ENCODE data around the gene FFAR2. TPM values are rescaled to one million over a fixed set of nuclear protein-coding genes. Genes with fewer than 3 reads are reported as not detected.

The FFAR2 gene
- total RNA-seq, 3 donors from 2014 or later (not counting 1 experiment from before 2014, with no cell fraction given), result 0.70 to 8.6 (median 1.6) TPM

DNA sequence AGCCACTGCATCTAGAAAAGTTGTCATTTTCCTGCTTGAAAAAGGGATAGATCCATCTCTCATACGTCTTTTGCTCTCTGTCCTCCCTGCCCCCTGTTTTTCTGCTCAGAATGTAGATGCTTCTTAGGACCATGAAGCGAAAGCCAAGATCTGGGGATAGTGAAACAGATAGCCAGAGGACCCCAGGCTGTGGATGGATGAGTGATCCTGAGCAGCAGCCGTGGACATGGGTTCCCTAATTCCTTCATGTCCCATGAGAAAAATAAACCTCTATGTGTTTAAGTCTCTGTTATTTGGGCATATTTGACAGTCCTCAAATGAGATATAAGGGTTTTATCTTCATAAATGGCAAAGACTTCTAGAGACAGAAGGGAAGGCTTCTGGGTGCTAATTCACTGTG, 12.2 kb upstream of the FFAR2 start:
- Histone ChIP-seq H3K27me3 (ENCODE audit: control insufficient read depth, insufficient read depth, low read length) (no peaks in the 10 kb centered on the region), H3K27ac (ENCODE audit: low read length) (no peak overlapping the region), H3K36me3 (ENCODE audit: control insufficient read depth, insufficient read depth, low read length) (no peaks in the 10 kb centered on the region), H3K4me1 (ENCODE audit: control insufficient read depth, insufficient read depth, low read length) (peaks cover 32% of the 10 kb centered on the region), H3K4me3 (ENCODE audit: low read length) (no peak overlapping the region), H3K9me3 (ENCODE audit: control insufficient read depth, insufficient read depth, low read length) (peaks cover 7% of the 10 kb centered on the region)
- DNase-seq (no peak), ATAC-seq (no peak)
- 96% methylated on average over 3 of the region's 3 CpGs for WGBS (ENCODE audit: insufficient coverage)
- Mint-ChIP-seq H3K27me3 (ENCODE audit: low read depth in 2 of 2) (peaks cover 0 to 7% of the 10 kb centered on the region in 2 donors), H3K9me3 (no peaks in the 10 kb centered on the region), H3K27ac (peak overlapping the region; percentile 46 to 84), H3K4me1 (peaks cover 26 to 27% of the 10 kb centered on the region in 2 donors), H3K4me3 (peak overlapping the region; percentile 77), H3K36me3 (no peaks in the 10 kb centered on the region)
- intact Hi-C loops (cut with micrococcal nuclease), result loop anchor here (1.0 kb wide), 1 partner anchor 26 kb away; no protein-coding TSS in a partner anchor
- TF ChIP-seq, protein P1, sequence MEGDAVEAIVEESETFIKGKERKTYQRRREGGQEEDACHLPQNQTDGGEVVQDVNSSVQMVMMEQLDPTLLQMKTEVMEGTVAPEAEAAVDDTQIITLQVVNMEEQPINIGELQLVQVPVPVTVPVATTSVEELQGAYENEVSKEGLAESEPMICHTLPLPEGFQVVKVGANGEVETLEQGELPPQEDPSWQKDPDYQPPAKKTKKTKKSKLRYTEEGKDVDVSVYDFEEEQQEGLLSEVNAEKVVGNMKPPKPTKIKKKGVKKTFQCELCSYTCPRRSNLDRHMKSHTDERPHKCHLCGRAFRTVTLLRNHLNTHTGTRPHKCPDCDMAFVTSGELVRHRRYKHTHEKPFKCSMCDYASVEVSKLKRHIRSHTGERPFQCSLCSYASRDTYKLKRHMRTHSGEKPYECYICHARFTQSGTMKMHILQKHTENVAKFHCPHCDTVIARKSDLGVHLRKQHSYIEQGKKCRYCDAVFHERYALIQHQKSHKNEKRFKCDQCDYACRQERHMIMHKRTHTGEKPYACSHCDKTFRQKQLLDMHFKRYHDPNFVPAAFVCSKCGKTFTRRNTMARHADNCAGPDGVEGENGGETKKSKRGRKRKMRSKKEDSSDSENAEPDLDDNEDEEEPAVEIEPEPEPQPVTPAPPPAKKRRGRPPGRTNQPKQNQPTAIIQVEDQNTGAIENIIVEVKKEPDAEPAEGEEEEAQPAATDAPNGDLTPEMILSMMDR (IDR thresholded peaks at IDR 0.05), result no peak

DNA sequence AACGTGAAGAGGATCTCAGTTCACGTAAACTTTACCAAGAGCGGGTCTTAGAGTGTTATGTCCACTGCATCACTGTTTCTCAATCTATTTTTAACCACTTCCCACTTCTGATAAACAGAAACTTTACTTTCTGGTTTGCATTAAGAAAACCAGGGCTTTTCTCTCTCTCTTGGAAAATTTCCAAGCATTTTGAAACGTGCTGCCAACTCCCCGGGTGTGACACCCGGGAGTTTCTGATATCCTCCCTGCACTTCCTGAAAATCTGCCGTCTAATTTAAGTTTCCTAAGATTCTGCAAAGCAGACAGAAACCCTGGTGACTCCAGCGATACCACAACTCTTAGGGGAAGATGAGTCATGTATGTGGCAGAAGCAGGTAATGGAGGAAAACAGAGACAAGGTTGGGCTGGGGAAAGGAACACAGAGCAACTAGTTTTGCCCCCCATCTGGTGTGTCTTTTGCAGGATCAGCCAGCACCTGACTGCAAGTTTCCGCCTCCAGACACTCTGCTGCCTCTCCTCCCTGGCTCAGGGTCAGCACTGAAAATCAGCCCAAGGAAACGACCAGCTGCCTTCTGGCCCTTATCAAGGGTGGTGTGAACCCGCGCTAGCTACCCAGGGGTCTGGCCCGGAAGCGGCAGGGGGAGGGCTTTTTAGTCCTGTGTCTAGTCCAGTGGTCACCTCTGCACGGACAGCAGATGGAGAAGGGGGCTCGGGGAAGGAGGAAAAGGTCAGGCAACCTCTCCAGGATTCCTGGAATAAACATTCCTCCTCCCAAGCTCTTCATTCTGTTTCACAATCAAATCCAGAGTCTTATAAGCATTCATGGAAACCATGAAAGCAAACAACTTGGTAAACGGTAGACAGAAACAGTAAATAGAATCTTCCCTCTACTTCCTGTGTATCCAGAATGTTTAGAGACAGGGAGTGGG, 11.3 kb upstream of the FFAR2 start:
- 10% methylated on average over 15 of the region's 17 CpGs for WGBS (ENCODE audit: insufficient coverage)
- DNase-seq (peak in 1 of 2 donors; percentile 38), ATAC-seq (peak; percentile 72 to 83 (median 75))
- intact Hi-C loops (cut with micrococcal nuclease), result loop anchor here (1.0 kb wide), 1 partner anchor 26 kb away; no protein-coding TSS in a partner anchor
- no peaks in the 10 kb centered on the region for H3K36me3 Mint-ChIP-seq
- peaks cover 0 to 7% of the 10 kb centered on the region in 2 donors for H3K27me3 Mint-ChIP-seq (ENCODE audit: low read depth in 2 of 2)
- Histone ChIP-seq H3K9me3 (ENCODE audit: control insufficient read depth, insufficient read depth, low read length) (peaks cover under 1% of the 10 kb centered on the region), H3K36me3 (ENCODE audit: control insufficient read depth, insufficient read depth, low read length) (no peaks in the 10 kb centered on the region), H3K27me3 (ENCODE audit: control insufficient read depth, insufficient read depth, low read length) (no peaks in the 10 kb centered on the region), H3K27ac (ENCODE audit: low read length) (no peak overlapping the region), H3K4me1 (ENCODE audit: control insufficient read depth, insufficient read depth, low read length) (peaks cover 24% of the 10 kb centered on the region), H3K4me3 (ENCODE audit: low read length) (no peak overlapping the region)
- H3K27ac Mint-ChIP-seq, result peak overlapping the region; percentile 46 to 84
- H3K4me3 Mint-ChIP-seq, result peak overlapping the region; percentile 77
- TF ChIP-seq, protein P1 (IDR thresholded peaks at IDR 0.05), result no peak
- peaks cover 18 to 20% of the 10 kb centered on the region in 2 donors for H3K4me1 Mint-ChIP-seq
- no peaks in the 10 kb centered on the region for H3K9me3 Mint-ChIP-seq

DNA sequence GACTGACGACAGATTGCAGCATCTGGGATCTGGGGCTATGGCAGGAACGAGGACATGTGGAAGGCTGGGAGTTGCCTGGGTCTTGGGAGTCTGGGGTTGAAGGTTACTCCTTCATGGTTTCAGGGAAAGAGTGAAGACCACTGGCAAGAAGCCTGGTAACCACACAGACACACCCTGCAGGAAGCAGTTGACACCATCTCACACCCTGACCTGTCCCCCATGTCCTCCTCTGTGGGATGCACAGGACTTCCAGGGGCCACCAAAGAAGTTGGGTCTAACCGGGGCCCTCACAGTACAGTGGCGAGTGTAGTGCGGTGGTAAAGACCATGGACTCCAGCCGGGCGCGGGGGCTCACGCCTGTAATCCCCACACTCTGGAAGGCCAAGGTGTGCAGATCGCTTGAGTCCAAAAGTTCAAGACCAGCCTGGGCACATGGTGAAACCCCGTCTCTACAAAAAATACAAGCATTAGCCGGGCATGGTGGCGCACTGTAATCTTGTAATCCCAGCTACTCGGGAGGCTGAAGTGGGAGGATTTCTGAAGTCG, 10.6 kb upstream of the FFAR2 start:
- H3K4me1 ChIP-seq (ENCODE audit: control insufficient read depth, insufficient read depth, low read length), result peaks cover 23% of the 10 kb centered on the region
- no peak for ATAC-seq
- Mint-ChIP-seq H3K4me1 (peaks cover 18% of the 10 kb centered on the region in 2 donors), H3K9me3 (no peaks in the 10 kb centered on the region), H3K36me3 (no peaks in the 10 kb centered on the region), H3K27me3 (ENCODE audit: low read depth in 2 of 2) (peaks cover 0 to under 1% of the 10 kb centered on the region in 2 donors), H3K4me3 (no peak overlapping the region), H3K27ac (peak overlapping the region in 1 of 2 donors; percentile 84)
- no peak overlapping the region for H3K4me3 ChIP-seq (ENCODE audit: low read length)
- TF ChIP-seq, protein P1 (IDR thresholded peaks at IDR 0.05), result no peak
- DNase-seq, result no peak
- H3K36me3 ChIP-seq (ENCODE audit: control insufficient read depth, insufficient read depth, low read length), result no peaks in the 10 kb centered on the region
- H3K9me3 ChIP-seq (ENCODE audit: control insufficient read depth, insufficient read depth, low read length), result no peaks in the 10 kb centered on the region
- 97% methylated on average over 15 of the region's 15 CpGs for WGBS (ENCODE audit: insufficient coverage)
- no peak overlapping the region for H3K27ac ChIP-seq (ENCODE audit: low read length)
- intact Hi-C loops (cut with micrococcal nuclease), result no loop called here
- H3K27me3 ChIP-seq (ENCODE audit: control insufficient read depth, insufficient read depth, low read length), result no peaks in the 10 kb centered on the region
